ENCODE measurements around the gene TMEM178B. TPM values are rescaled to one million over a fixed set of nuclear protein-coding genes. Genes with fewer than 3 reads are reported as not detected.

TMEM178B gene
- total RNA-seq, 2 donors from 2014 or later: 1.7 to 4.1 TPM

DNA sequence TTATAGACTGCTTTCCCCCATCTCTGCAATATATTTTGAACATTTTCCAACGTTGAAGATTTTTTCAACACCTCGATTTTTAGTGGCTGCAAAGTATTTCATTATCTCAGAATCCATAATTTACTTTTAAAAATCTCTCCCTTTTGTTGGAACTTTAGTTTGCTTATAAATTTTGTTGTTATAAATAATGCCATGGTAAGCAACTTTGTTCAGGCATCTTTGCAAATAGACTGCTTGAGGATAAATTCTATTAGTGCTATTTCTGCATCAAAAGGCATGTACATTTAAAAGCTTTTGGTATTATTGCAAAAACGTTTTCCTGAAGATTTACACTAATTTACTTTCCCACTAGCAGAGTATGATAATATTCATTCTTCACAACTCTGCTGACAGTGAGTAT is 79.4 kb downstream of the TMEM178B start:
- Histone ChIP-seq H3K9me3 (ENCODE audit: control insufficient read depth, low read length) (no peaks in the 10 kb centered on the region), H3K4me3 (ENCODE audit: low read length) (no peak overlapping the region), H3K36me3 (ENCODE audit: control insufficient read depth, insufficient read depth, low read length) (no peaks in the 10 kb centered on the region), H3K4me1 (ENCODE audit: control insufficient read depth, insufficient read depth, low read length) (no peaks in the 10 kb centered on the region), H3K27me3 (ENCODE audit: control insufficient read depth, insufficient read depth, low read length, poor library complexity, severe bottlenecking) (no peaks in the 10 kb centered on the region), H3K9ac (ENCODE audit: extremely low read depth, low read length, poor library complexity, severe bottlenecking) (no peak overlapping the region), H3K27ac (ENCODE audit: low read depth, low read length) (no peak overlapping the region)
- 88% methylated on average over 3 of the region's 3 CpGs; no CpG with 5 or more reads in 1 of the 2 experiments for WGBS, 2 experiments (ENCODE audit: insufficient coverage in 1 of 2, insufficient read length in 1 of 2)
- H3K27me3 Mint-ChIP-seq (ENCODE audit: insufficient read depth): no peaks in the 10 kb centered on the region
- DNase-seq: no peak
- no peak overlapping the region for H3K4me3 Mint-ChIP-seq
- no peaks in the 10 kb centered on the region for H3K9me3 Mint-ChIP-seq
- no peak for TF ChIP-seq CTCF (conservative IDR thresholded peaks at IDR 0.05)
- no peak overlapping the region for H3K27ac Mint-ChIP-seq
- no peaks in the 10 kb centered on the region for H3K36me3 Mint-ChIP-seq (ENCODE audit: low read depth)
- H3K4me1 Mint-ChIP-seq: no peaks in the 10 kb centered on the region

DNA sequence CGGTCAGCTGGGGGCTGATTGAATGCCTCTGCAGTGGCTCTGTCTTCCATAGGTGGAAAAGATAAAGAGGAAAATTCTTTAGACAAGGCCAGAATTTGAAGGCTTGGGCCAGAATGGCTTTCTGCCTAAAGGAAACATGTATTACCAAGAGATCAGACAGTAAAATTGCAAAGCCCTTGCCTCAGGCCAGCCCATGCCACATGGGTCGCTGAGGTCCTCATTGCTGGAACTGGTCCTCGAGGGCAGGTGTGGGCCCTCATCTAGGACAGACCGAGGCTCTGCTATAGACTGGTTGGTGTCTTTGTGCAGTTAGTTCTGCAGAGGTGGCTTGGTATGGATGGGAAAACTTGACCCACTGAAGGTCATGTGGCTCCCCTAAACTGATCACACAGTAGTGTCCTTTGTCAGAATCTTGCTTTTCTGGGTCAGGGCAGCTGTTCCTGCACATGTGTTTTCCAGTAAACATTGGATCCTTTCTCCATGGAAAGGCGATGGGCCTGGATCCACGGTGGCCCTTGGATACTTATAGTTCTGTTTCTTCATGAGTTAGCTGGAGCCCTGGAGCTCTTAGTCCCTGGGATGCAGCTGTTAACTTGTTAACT is 80.4 kb downstream of the TMEM178B start:
- TF ChIP-seq CTCF (conservative IDR thresholded peaks at IDR 0.05): no peak
- H3K9me3 Mint-ChIP-seq: no peaks in the 10 kb centered on the region
- H3K4me3 ChIP-seq (ENCODE audit: low read length): no peak overlapping the region
- no peak overlapping the region for H3K27ac ChIP-seq (ENCODE audit: low read depth, low read length)
- H3K27me3 ChIP-seq (ENCODE audit: control insufficient read depth, insufficient read depth, low read length, poor library complexity, severe bottlenecking): no peaks in the 10 kb centered on the region
- no peaks in the 10 kb centered on the region for H3K27me3 Mint-ChIP-seq (ENCODE audit: insufficient read depth)
- no peak for DNase-seq
- no peaks in the 10 kb centered on the region for H3K4me1 ChIP-seq (ENCODE audit: control insufficient read depth, insufficient read depth, low read length)
- H3K4me1 Mint-ChIP-seq: no peaks in the 10 kb centered on the region
- no peak overlapping the region for H3K27ac Mint-ChIP-seq
- H3K4me3 Mint-ChIP-seq: no peak overlapping the region
- no peaks in the 10 kb centered on the region for H3K36me3 Mint-ChIP-seq (ENCODE audit: low read depth)
- H3K9ac ChIP-seq (ENCODE audit: extremely low read depth, low read length, poor library complexity, severe bottlenecking): no peak overlapping the region
- no peaks in the 10 kb centered on the region for H3K9me3 ChIP-seq (ENCODE audit: control insufficient read depth, low read length)
- H3K36me3 ChIP-seq (ENCODE audit: control insufficient read depth, insufficient read depth, low read length): no peaks in the 10 kb centered on the region
- WGBS, 2 experiments (ENCODE audit: insufficient coverage in 1 of 2, insufficient read length in 1 of 2): 92 to 96% methylated on average over 5 to 6 of the region's 6 CpGs

GRCh38 chr7:141156407-141156806 is 82.5 kb downstream of the TMEM178B start:
- Mint-ChIP-seq H3K27me3 (ENCODE audit: insufficient read depth) (no peaks in the 10 kb centered on the region), H3K4me3 (no peak overlapping the region), H3K4me1 (no peaks in the 10 kb centered on the region), H3K9me3 (no peaks in the 10 kb centered on the region), H3K27ac (no peak overlapping the region), H3K36me3 (ENCODE audit: low read depth) (no peaks in the 10 kb centered on the region)
- WGBS, 2 experiments (ENCODE audit: insufficient coverage in 1 of 2, insufficient read length in 1 of 2): 88 to 94% methylated on average over 4 of the region's 4 CpGs
- Histone ChIP-seq H3K36me3 (ENCODE audit: control insufficient read depth, insufficient read depth, low read length) (no peaks in the 10 kb centered on the region), H3K27ac (ENCODE audit: low read depth, low read length) (no peak overlapping the region), H3K9me3 (ENCODE audit: control insufficient read depth, low read length) (no peaks in the 10 kb centered on the region), H3K4me1 (ENCODE audit: control insufficient read depth, insufficient read depth, low read length) (no peaks in the 10 kb centered on the region), H3K4me3 (ENCODE audit: low read length) (no peak overlapping the region), H3K27me3 (ENCODE audit: control insufficient read depth, insufficient read depth, low read length, poor library complexity, severe bottlenecking) (no peaks in the 10 kb centered on the region), H3K9ac (ENCODE audit: extremely low read depth, low read length, poor library complexity, severe bottlenecking) (no peak overlapping the region)
- no peak for TF ChIP-seq CTCF (conservative IDR thresholded peaks at IDR 0.05)
- no peak for DNase-seq
